Activated naive CD8-positive, alpha-beta T cell treated with anti-CD3 and anti-CD28 coated beads, Interleukin-2, amount 50 U/mL, for 24 hours (primary cell): Measurements from ENCODE around the gene DCAF8.
A peak's percentile ranks its signal among the peaks of the same experiment; 100 is the strongest.

Experiments
- ATAC-seq: fragments of 150-1000 bp; cut with Tn5 transposase; one replicate; pipeline ENCODE4 v1.10.0; 2021
- DNase-seq: peaks from one replicate; pipeline ENCODE4 v3.0.0; 2021
- H3K27ac Mint-ChIP-seq: one replicate; pipeline ENCODE4 v1.8.0; 2021; ENCODE audit warnings: mild to moderate bottlenecking, mixed read lengths
- H3K27me3 Mint-ChIP-seq: one replicate; pipeline ENCODE4 v1.8.0; 2021; ENCODE audit warnings: mixed read lengths
- H3K36me3 Mint-ChIP-seq: one replicate; pipeline ENCODE4 v1.8.0; 2021; ENCODE audit warnings: low read depth, mixed read lengths
- H3K4me1 Mint-ChIP-seq: one replicate; pipeline ENCODE4 v1.8.0; 2021; ENCODE audit warnings: mixed read lengths
- H3K4me3 Mint-ChIP-seq: one replicate; pipeline ENCODE4 v1.8.0; 2021; ENCODE audit warnings: mild to moderate bottlenecking, moderate library complexity, mixed read lengths
- H3K9me3 Mint-ChIP-seq: one replicate; pipeline ENCODE4 v1.8.0; 2021; ENCODE audit warnings: mixed read lengths

Gene DCAF8

DNA sequence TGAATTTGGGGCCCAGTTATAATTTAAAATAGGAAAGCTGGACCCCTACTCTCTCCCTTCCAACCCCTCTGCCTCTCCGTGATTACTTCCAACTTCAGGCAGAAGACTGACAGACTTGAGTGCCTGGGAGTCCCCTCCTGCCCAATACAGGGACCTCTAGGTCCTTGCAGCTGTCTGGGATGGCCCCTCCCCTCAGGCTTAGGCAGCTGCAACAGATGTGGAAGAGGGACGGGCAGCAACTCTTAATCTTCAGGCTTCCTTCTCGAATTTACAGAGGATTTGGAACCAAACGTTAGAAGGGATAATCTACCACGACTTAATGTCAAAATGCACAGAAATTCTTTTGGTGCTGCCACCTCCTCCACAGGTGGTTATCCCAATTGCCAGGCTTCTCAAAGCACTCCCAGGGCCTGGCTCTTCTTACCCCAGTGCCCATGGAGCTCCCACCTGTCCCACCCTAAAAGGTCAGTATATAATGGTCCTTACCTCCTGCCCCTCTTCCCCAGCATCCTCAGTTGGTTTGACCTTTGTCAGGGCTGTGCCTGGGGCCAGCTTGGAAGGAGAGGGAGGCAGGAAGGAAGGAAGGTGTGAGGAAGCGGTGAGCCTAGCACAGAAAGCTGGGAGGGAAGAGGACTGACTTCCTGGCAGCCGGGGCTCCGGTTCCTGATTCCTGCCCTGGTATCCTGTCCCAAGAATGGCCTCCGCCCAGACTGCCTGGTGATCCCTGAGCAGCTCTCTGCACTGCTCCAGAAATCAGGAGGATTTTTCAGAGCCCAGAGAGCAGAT, 54.4 kb downstream of the DCAF8 start:
- no peak for DNase-seq
- Mint-ChIP-seq H3K4me3 (no peak overlapping the region), H3K27ac (peak overlapping the region; percentile 8), H3K27me3 (no peaks in the 10 kb centered on the region), H3K36me3 (peaks cover 25% of the 10 kb centered on the region), H3K9me3 (no peaks in the 10 kb centered on the region), H3K4me1 (peaks cover 49% of the 10 kb centered on the region)
- ATAC-seq = no peak

DNA sequence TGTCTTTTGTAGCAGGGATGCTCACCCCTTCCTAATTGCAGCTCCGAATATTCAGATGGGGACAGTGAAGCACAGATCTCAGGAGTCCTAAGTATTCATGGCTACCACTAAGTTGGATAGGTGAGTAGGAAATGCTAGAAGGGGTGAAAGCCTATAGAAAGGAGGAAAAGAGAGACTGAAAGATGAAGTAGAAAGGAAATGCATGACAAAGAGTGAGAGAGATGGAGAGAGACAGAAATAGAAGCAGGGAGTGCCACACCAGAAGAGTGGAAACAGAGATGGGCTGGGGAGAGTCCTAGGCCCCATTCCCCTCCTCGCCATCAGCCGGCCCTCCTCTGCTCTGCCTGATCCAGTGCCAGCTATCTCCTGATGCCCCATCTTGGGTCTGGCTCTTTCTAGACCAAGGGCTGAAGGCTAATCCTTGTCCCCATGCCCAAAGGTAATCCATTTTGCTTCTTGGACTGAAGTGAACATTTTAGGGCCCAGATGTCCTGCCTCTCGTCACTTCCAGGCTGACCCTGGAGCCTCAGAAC, 55.2 kb downstream of the DCAF8 start:
- H3K4me1 Mint-ChIP-seq = peaks cover 49% of the 10 kb centered on the region
- H3K4me3 Mint-ChIP-seq = peak overlapping the region; percentile 83
- H3K9me3 Mint-ChIP-seq = no peaks in the 10 kb centered on the region

DNA sequence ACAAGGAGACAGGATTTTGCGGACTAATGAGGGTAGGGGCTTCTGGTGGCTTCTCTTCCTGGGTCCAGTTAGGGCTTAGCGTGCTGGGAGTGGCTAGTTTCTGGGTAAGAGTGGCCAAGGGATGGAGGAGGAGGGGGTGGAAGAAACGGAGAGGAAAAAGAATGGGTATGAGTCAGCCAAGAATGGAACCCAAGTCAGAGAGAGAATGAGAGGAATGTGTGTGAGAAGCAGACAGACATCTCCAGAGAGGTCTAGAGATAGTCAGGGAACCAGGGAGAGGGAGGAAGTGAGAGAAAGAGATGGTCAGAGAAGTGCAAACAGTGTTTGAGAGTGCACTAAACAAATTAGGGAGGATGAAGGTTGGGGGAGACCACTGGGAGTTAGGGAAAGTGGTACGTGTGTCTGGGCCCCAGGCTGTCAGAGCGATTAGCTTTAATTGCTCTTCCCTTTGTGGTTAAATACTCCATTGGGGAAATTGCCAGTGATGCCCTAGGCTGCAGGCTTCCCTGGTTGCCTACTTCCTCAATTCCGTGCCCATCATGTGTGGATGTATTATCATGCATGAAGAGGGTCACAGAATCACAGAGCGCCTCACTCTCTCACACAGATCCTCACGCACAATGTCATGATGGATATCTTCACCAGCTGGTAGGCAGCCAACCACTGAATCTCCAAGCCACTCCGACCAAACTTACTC, 55.8 kb downstream of the DCAF8 start:
- Mint-ChIP-seq H3K36me3 (peaks cover 18% of the 10 kb centered on the region), H3K4me3 (peak overlapping the region; percentile 83), H3K4me1 (peaks cover 49% of the 10 kb centered on the region), H3K27me3 (no peaks in the 10 kb centered on the region), H3K9me3 (no peaks in the 10 kb centered on the region), H3K27ac (peak overlapping the region; percentile 91)
- ATAC-seq = no peak
- DNase-seq = no peak

More for the DNA sequence above, 55.2 kb downstream of the DCAF8 start:
- DNase-seq (no peak), ATAC-seq (no peak)
- Mint-ChIP-seq H3K36me3 (peaks cover 21% of the 10 kb centered on the region), H3K27ac (peak overlapping the region; percentile 40), H3K27me3 (no peaks in the 10 kb centered on the region)

DNA sequence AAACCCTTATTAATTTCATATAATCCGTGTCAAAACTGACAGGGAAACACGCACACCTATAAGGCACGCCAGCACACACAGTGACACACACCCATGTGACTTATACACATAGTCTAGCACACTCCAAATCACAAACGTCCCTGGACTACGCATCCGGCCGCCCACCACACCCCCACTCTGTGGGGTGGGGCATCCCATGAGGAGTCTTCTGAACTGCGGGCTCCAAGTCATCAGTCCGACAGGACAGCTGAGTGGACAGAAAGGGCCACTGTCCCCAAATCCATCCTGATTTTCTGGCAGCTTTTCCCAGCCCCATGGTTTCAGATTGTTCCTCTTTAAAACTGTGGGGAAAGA, 56.3 kb downstream of the DCAF8 start:
- Mint-ChIP-seq H3K9me3 (no peaks in the 10 kb centered on the region), H3K4me3 (peak overlapping the region; percentile 83), H3K27me3 (no peaks in the 10 kb centered on the region), H3K27ac (peak overlapping the region; percentile 91), H3K4me1 (peaks cover 47% of the 10 kb centered on the region), H3K36me3 (peaks cover 18% of the 10 kb centered on the region)
- ATAC-seq = peak; percentile 87
- peak; percentile 57 for DNase-seq

DNA sequence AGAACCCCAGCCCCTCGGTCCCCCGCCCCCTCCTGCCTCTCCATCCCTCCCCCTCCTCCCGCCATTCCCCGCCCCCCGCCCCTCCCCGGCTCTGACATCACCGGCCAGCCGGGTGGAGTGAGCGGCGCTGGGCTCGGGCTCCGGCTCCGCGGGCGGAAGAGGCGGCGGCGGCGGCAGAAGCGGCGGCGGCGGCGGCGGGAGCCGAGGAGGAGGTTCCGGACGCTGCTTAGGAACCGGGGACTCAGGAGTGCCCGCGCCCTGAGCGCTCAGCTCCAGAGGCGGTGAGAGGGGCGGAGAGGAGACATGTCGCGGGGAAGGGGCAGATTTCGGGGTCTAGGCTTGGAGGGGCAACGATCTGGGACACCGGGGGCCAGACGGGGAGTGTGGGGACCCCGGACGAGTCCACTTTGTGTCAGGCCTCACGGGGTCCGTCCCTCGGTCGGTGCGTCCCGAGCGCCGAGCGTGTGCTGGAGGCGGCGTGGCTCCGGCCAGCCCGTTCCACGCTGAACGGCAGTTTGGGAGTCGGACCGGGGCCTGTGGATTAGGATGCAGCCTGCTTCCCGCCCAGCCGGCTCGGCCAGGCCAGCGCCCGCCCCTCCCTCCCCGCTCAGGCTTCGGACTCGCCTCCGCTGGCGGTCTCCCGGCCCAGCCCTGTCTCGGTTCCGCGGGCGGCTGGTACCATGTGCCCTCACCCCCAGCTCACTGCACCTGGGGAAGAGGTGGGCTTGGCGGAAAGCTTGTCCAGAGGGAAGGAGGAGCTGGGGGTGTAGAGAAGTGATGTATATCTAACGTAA, 56.9 kb downstream of the DCAF8 start, which contains the start of gene PEA15:
TSS of gene PEA15 (plus strand) at position 143 of the 794 bp plus-strand sequence. CDS start 6,161 bp downstream, outside the sequence.
- Mint-ChIP-seq H3K27me3 (no peaks in the 10 kb centered on the region), H3K4me1 (peaks cover 47% of the 10 kb centered on the region), H3K4me3 (peak within 1 kb of the TSS; percentile 83), H3K27ac (peak within 1 kb of the TSS; percentile 91), H3K36me3 (peaks cover 16% of the 10 kb centered on the region), H3K9me3 (no peaks in the 10 kb centered on the region)
- DNase-seq (peak; percentile 76), ATAC-seq (peak; percentile 57)

DNA sequence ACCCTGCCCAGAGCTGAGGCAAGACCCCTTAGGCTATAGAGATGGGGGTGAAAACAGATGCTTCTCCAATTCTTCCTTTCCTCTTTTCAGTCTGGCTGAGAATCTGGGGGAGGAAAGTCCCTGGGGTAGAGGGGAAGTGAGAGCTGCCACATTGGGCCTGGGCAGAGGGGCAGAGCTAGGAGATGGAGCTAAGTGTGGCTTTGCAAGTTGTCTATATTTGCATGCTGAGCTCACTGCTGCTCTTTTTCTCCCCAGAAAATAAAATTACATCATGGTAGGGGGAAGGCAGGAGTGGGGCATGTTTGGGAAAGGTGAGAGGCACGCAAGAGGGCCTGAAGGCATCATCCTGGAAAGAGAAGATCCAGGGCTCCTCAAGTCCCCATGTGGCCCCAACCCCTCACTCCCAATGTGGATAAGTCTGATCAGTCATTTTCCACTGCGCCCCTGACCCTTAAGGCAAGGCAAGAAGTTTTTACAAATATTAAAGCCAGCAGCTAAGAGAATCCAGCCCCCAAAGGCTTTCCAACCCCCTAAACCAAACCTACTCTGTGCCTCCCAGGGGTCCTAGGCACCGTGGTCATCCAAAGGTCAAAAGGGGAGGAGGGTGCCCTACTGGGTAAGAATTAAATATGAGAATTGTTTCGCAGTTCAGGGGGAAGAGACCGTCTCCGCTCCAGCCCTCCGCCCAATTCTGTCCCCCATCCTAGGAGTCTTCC, 57.7 kb downstream of the DCAF8 start:
- no peaks in the 10 kb centered on the region for H3K9me3 Mint-ChIP-seq
- H3K36me3 Mint-ChIP-seq = peaks cover 13% of the 10 kb centered on the region
- DNase-seq (peak; percentile 33), ATAC-seq (peak; percentile 41)
- peak overlapping the region; percentile 78 for H3K27ac Mint-ChIP-seq
- H3K4me3 Mint-ChIP-seq = peak overlapping the region; percentile 83
- no peaks in the 10 kb centered on the region for H3K27me3 Mint-ChIP-seq
- H3K4me1 Mint-ChIP-seq = peaks cover 40% of the 10 kb centered on the region

DNA sequence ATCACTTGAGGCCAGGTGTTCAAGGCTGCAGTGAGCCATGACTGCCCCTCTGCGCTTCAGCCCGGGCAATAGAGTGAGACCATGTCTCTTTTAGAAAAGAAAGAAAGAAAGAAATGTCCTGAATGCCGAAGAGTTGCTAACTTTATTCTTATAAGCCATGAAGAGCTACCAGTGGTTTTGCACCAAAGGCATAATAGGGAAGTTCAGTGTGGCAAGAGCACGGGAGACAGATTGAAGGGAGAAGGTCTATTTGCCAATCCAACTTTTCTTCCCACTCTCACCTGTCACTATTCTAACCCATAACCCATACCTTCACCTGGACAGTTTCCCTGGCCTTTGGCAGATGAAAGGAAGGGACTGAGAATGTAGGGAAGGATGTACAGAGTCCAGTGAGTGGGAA, 61.6 kb downstream of the DCAF8 start:
- ATAC-seq (no peak), DNase-seq (no peak)
- peaks cover 11% of the 10 kb centered on the region for H3K4me1 Mint-ChIP-seq
- H3K27me3 Mint-ChIP-seq = no peaks in the 10 kb centered on the region
- H3K36me3 Mint-ChIP-seq = no peaks in the 10 kb centered on the region
- H3K4me3 Mint-ChIP-seq = no peak overlapping the region
- no peak overlapping the region for H3K27ac Mint-ChIP-seq
- H3K9me3 Mint-ChIP-seq = no peaks in the 10 kb centered on the region

DNA sequence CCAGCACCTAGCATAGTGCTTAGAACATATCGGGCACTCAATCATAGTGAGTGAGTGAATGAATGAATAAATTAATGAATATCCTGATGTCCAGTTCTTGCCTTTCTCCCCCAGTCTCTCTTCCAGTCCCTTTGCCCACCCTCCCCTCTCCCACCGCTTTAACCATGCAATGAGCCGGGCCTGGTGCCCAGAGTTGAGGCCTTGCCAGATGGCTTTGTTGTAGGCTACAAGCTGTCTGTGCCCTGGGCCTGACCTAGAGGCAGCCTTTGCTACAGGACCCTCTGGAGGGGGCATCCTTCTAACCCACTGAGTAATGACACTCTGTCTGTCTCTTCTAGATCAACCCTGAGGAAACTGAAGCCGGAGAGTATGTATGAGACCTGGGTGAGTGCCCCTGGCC, 65.1 kb downstream of the DCAF8 start:
- Mint-ChIP-seq H3K9me3 (no peaks in the 10 kb centered on the region), H3K36me3 (no peaks in the 10 kb centered on the region), H3K4me3 (no peak overlapping the region), H3K4me1 (no peaks in the 10 kb centered on the region), H3K27ac (no peak overlapping the region), H3K27me3 (no peaks in the 10 kb centered on the region)
- ATAC-seq (no peak), DNase-seq (no peak)

DNA sequence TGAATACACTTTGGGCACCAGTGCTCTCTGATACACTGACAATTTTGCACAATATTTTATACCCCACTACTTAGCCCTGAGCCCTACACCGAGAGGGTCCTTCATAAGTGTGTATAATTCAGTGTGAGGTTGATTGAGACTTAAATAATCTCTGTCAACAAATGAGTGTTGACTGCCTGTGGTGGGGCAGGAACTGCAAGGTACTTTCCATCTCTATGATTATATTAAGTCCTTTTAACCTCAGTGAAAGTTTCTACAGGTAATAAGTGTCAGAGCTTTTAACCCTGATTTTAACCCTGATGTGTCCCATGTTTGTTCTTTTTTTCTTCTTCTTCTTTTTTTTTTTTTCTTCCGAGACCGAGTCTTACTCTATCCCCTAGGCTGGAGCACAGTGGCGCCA, 66.2 kb downstream of the DCAF8 start:
- Mint-ChIP-seq H3K36me3 (no peaks in the 10 kb centered on the region), H3K27me3 (no peaks in the 10 kb centered on the region)

DNA sequence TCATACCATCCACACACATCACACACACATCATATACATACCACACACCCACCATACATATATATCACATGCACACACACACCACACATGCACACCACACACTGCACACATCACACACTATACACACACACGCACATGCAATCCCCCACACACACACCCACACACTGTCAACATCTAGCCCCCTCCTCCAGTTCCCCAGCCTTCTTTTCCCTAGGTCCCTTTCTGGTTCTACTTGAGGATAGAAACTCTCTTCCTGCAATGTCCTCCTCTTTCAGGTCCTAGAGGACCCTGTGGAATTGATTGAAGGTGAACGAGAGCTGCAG, 67.7 kb downstream of the DCAF8 start:
- no peak overlapping the region for H3K4me3 Mint-ChIP-seq
- H3K9me3 Mint-ChIP-seq = no peaks in the 10 kb centered on the region
- H3K4me1 Mint-ChIP-seq = no peaks in the 10 kb centered on the region
- DNase-seq = no peak
- H3K27ac Mint-ChIP-seq = no peak overlapping the region
- no peaks in the 10 kb centered on the region for H3K36me3 Mint-ChIP-seq
- ATAC-seq = no peak
- no peaks in the 10 kb centered on the region for H3K27me3 Mint-ChIP-seq

More for the DNA sequence above, 66.2 kb downstream of the DCAF8 start:
- DNase-seq (no peak), ATAC-seq (no peak)
- Mint-ChIP-seq H3K27ac (no peak overlapping the region), H3K4me1 (no peaks in the 10 kb centered on the region), H3K9me3 (no peaks in the 10 kb centered on the region), H3K4me3 (no peak overlapping the region)

DNA sequence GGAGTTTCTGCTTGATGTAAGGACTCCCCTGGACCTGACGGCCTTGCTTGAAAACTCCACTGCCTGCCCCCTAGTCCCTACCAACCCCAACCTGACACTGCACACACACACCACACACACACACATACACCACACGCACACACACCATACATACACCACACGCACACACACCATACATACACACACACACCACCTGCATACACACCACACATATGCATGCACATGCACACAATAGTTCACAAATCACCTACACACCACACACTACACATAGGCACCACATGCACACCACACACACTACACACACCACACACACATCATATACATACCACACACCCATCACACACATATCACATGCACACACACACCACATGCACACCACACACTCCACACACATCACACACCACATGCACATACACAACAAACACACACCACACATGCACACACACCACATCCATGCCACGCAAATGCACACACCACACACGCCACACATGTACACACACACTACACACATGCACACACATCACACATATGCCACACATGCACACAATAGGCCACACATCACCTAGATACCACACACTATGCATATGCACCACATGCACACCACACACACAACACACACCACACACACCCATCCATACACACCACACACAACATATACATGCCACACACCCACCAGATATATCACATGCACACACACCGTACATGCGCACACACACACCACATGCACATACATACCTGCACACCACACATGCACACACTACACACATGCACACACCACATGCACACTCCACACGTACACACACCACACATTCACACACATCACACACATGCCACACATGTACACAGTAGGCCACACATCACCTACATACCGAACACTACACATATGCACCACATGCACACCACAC, 68.3 kb downstream of the DCAF8 start:
- DNase-seq (no peak), ATAC-seq (no peak)

DNA sequence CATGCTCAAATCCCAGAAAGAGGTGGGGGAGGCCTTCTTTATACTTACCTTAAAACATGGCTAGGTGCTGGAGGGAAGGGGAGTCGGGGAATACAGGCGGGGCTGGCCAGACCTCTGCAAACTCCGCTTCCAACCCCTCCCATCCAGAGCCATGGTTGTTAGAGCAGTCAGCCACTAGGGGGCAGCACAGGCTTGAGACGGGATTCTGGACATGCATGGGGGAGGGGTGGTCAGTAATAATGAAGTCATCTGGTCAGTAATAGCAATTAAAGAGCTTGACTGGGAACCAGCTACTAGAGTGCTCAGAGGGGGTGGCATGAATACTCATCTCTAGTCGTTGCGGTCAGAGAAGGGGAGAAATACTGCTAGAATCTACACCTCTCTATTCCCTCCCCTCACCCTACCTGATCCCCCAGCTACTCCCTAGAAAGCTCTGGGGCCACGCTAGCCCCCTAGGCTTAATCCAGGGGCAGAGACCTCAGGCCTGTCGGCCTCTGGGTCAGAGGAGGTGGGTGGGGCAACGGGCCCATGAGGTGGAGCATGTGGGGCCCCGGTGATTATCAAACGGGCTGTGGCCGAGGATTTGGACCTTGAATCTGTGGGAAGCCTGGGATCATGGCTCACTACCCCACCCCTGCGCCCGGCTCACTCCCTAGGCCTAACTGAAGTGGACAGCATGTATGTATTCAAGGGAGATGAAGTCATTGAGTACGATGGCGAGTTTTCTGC, 69.1 kb downstream of the DCAF8 start:
- H3K4me3 Mint-ChIP-seq = no peak overlapping the region
- ATAC-seq (peak; percentile 65), DNase-seq (peak; percentile 87)
- no peaks in the 10 kb centered on the region for H3K4me1 Mint-ChIP-seq
- H3K27me3 Mint-ChIP-seq = no peaks in the 10 kb centered on the region
- H3K36me3 Mint-ChIP-seq = no peaks in the 10 kb centered on the region
- no peaks in the 10 kb centered on the region for H3K9me3 Mint-ChIP-seq
- no peak overlapping the region for H3K27ac Mint-ChIP-seq

More for the DNA sequence above, 68.3 kb downstream of the DCAF8 start:
- H3K4me3 Mint-ChIP-seq = no peak overlapping the region
- H3K27me3 Mint-ChIP-seq = no peaks in the 10 kb centered on the region
- no peaks in the 10 kb centered on the region for H3K36me3 Mint-ChIP-seq
- H3K27ac Mint-ChIP-seq = no peak overlapping the region
- no peaks in the 10 kb centered on the region for H3K4me1 Mint-ChIP-seq
- H3K9me3 Mint-ChIP-seq = no peaks in the 10 kb centered on the region

DNA sequence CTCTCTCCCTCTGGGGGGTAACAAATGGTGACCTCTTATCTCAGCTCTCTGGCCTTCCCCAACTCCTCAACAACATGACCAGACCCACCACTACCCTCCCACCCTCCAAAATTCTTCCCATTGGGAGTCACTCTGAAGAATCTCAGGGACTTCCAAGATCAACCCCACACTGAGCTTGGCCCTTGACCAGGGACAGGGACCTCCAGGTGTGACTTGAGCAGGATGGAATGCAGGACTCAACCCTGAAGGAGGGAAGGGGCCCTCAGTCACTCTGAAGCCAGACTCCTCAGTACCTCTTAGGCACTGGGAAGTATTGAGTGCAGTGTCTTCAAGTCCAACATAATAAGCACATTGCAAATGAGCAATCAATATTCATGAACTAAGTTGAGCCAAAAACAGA, 70.1 kb downstream of the DCAF8 start:
- ATAC-seq (no peak), DNase-seq (no peak)
- Mint-ChIP-seq H3K36me3 (no peaks in the 10 kb centered on the region), H3K4me3 (no peak overlapping the region), H3K4me1 (no peaks in the 10 kb centered on the region), H3K27ac (no peak overlapping the region), H3K27me3 (no peaks in the 10 kb centered on the region), H3K9me3 (no peaks in the 10 kb centered on the region)
